H1 (cell line): ENCODE data around the gene NEU2. TPM values are rescaled to one million over a fixed set of nuclear protein-coding genes. Genes with fewer than 3 reads are reported as not detected.

Source experiments
- BACH1 ChIP-seq: IDR thresholded peaks from 2 replicates; pipeline ENCODE4 v1.6.1; 2012; ENCODE audit warnings: low read length, improper control_type of control experiment
- BCL11A ChIP-seq, 2 experiments: IDR thresholded peaks; one replicate each; pipeline ENCODE4 v1.6.1; 2011; ENCODE audit warnings: low read depth in 2 of 2, low read length in 2 of 2, mild to moderate bottlenecking in 2 of 2
- CBX5 ChIP-seq: fragments of 300-800, 300-1000 bp; sonication (generic); IDR thresholded peaks from 2 replicates; pipeline ENCODE4 v1.7.1; 2016; ENCODE audit warnings: antibody characterized with exemption, low read length, low read depth
- CHD1 ChIP-seq: IDR thresholded peaks from 2 replicates; pipeline ENCODE4 v1.6.1; 2012; ENCODE audit warnings: low read depth, low read length, improper control_type of control experiment
- CREB1 ChIP-seq: IDR thresholded peaks from 2 replicates; pipeline ENCODE4 v1.6.1; 2012; ENCODE audit warnings: inconsistent platforms
- EGR1 ChIP-seq: IDR thresholded peaks from 2 replicates; pipeline ENCODE4 v1.6.1; 2011; ENCODE audit warnings: low read depth, low read length, borderline replicate concordance
- GTF2F1 ChIP-seq: IDR thresholded peaks from 2 replicates; pipeline ENCODE4 v1.6.1; 2012; ENCODE audit warnings: low read depth, low read length, improper control_type of control experiment, borderline replicate concordance
- KDM4A ChIP-seq: IDR thresholded peaks from one replicate; pipeline ENCODE4 v1.7.1; 2012; ENCODE audit warnings: low read depth, mild to moderate bottlenecking, moderate library complexity, low read length, inconsistent platforms; ENCODE audit not compliant: severe bottlenecking
- POLR2A ChIP-seq, 2 experiments: IDR thresholded peaks; 1 replicate in 1 of 2; 2 replicates in 1 of 2; pipeline ENCODE4 v1.6.1; 2011; ENCODE audit warnings: low read depth in 2 of 2, low read length in 2 of 2, mild to moderate bottlenecking in 2 of 2; ENCODE audit errors: control extremely low read depth in 1 of 2
- POLR2AphosphoS5 ChIP-seq: IDR thresholded peaks from 2 replicates; pipeline ENCODE4 v1.6.1; 2011; ENCODE audit warnings: low read depth, low read length
- RBBP5 ChIP-seq: IDR thresholded peaks from 2 replicates; pipeline ENCODE4 v1.7.1; 2012; ENCODE audit warnings: low read depth, mild to moderate bottlenecking, inconsistent platforms, low read length, moderate library complexity, borderline replicate concordance
- SIRT6 ChIP-seq: IDR thresholded peaks from one replicate; pipeline ENCODE4 v1.7.1; 2012; ENCODE audit warnings: low read length, inconsistent platforms
- ZNF274 ChIP-seq: IDR thresholded peaks from 2 replicates; pipeline ENCODE4 v1.7.0; 2012; ENCODE audit warnings: low read length, borderline replicate concordance; ENCODE audit errors: extremely low read depth
- polyA plus RNA-seq, 7 experiments: library from polyadenylated mRNA; depleted of rRNA in 3 of 7; stranded (reverse) in 5 of 7; unstranded in 2 of 7; fragments of >200 nt in 5 of 7; fragments of 200-250 nt in 2 of 7; gene quantifications; 1 replicate in 5 of 7; 2 replicates in 1 of 7; 4 replicates in 1 of 7; pipeline versions ENCODE4 v1.2.1 to v1.2.3, GENCODE V29; 2011 to 2013; ENCODE audit warnings: missing spikeins in 2 of 7, mixed read lengths in 2 of 7
- total RNA-seq: library from RNA; stranded (reverse); fragmentation: NEBNext Ultra II Directional; extraction: Animal tissue kit (Norgen Biotek cat#: 25700); gene quantifications from 2 replicates; pipeline ENCODE4 v1.2.1, GENCODE V29; 2021

The NEU2 gene
- total and polyA plus RNA-seq, 2 of the 8 experiments (the other 6 are each of a cell fraction or from before 2014, with no cell fraction given) = 0.12 TPM; not detected in 1

GRCh38 chr2:233031556-233032500 lies 644 bp upstream of the NEU2 start (continued):
- TF ChIP-seq POLR2AphosphoS5 (no peak), SIRT6 (no peak), EGR1 (peak; percentile 47; the same call in 1 of the 2 replicates), ZNF274 (no peak), BCL11A (IDR thresholded peaks at IDR 0.05; ENCODE audit: low read depth in 2 of 2, low read length in 2 of 2) (no peak), CREB1 (no peak), BACH1 (no peak), GTF2F1 (no peak), CHD1 (no peak), CBX5 (no peak), RBBP5 (no peak), KDM4A (no peak), POLR2A (IDR thresholded peaks at IDR 0.05; ENCODE audit: control extremely low read depth in 1 of 2, low read depth in 2 of 2, low read length in 2 of 2) (no peak)
- TF ChIP-seq, all 59 proteins: peak for 3
